IMR-90 (cell line): ENCODE measurements around the gene LAMA2. TPM values are rescaled to one million over a fixed set of nuclear protein-coding genes. Genes with fewer than 3 reads are reported as not detected.

ENCODE experiments used
- ATAC-seq: fragments of 200-7000 bp; cut with Tn5 transposase; 2 replicates; pipeline ENCODE4 v1.9.1; 2020; ENCODE audit warnings: low read depth, mild to moderate bottlenecking, moderate library complexity
- BruUV-seq: library from RNA; stranded (reverse); fragments of 400-500 nt; replicated peaks from 2 replicates; lab custom pipeline; 2021; lab: Mats Ljungman, UMichigan
- CTCF ChIA-PET: fragments of 300-600 bp; formaldehyde crosslinking; extraction: SDS; loops from one replicate; lab custom pipeline; 2021; ENCODE audit warnings: antibody characterized with exemption; lab: Yijun Ruan, JAX
- POLR2A ChIA-PET: fragments of 300-600 bp; sonication (Branson Sonifier 250); formaldehyde crosslinking; loops from one replicate; lab custom pipeline; 2022; ENCODE audit warnings: antibody characterized with exemption; ENCODE audit not compliant: unreplicated experiment; lab: Charles Lee
- DNase-seq: peaks from one replicate; pipeline ENCODE4 v3.0.0; 2013
- H2AFZ ChIP-seq: replicated peaks from 2 replicates; pipeline ENCODE3; 2013; ENCODE audit warnings: low read length, mild to moderate bottlenecking; ENCODE audit not compliant: poor library complexity
- H2AK5ac ChIP-seq: 2 replicates; pipeline ENCODE4 v1.6.1; 2013; ENCODE audit warnings: low read depth, low read length, inconsistent platforms
- H2AK9ac ChIP-seq: replicated peaks from 2 replicates; pipeline ENCODE3; 2013; ENCODE audit warnings: mild to moderate bottlenecking, low read depth, low read length, moderate library complexity; ENCODE audit not compliant: poor library complexity
- H2BK120ac ChIP-seq: 2 replicates; pipeline ENCODE4 v1.6.1; 2013; ENCODE audit warnings: low read depth, low read length, inconsistent platforms
- H2BK15ac ChIP-seq: 3 replicates; pipeline ENCODE4 v1.6.1; 2013; ENCODE audit warnings: low read depth, low read length, inconsistent platforms
- H2BK20ac ChIP-seq: 2 replicates; pipeline ENCODE4 v1.6.1; 2013; ENCODE audit warnings: low read depth, mild to moderate bottlenecking, inconsistent platforms, low read length, moderate library complexity
- H2BK5ac ChIP-seq: 2 replicates; pipeline ENCODE4 v1.6.1; 2013; ENCODE audit warnings: mild to moderate bottlenecking, low read depth, low read length, inconsistent platforms; ENCODE audit not compliant: poor library complexity, severe bottlenecking
- H3K14ac ChIP-seq: replicated peaks from 2 replicates; pipeline ENCODE4 v1.6.1; 2013; ENCODE audit warnings: low read depth, low read length, inconsistent platforms
- H3K18ac ChIP-seq: 2 replicates; pipeline ENCODE4 v1.6.1; 2013; ENCODE audit warnings: low read depth, low read length, control low read depth
- H3K23ac ChIP-seq: 2 replicates; pipeline ENCODE4 v1.6.1; 2013; ENCODE audit warnings: low read depth, low read length, inconsistent platforms
- H3K27ac ChIP-seq: 2 replicates; pipeline ENCODE4 v1.5.1; 2013; ENCODE audit warnings: mild to moderate bottlenecking, control low read depth, low read length; ENCODE audit not compliant: insufficient read depth
- H3K27me3 ChIP-seq: 2 replicates; pipeline ENCODE4 v1.6.1; 2013; ENCODE audit warnings: low read length; ENCODE audit not compliant: control insufficient read depth, insufficient read depth
- H3K36me3 ChIP-seq: 2 replicates; pipeline ENCODE4 v1.6.1; 2013; ENCODE audit warnings: low read length, mixed read lengths; ENCODE audit not compliant: control insufficient read depth, insufficient read depth
- H3K4ac ChIP-seq: 2 replicates; pipeline ENCODE4 v1.6.1; 2013; ENCODE audit warnings: low read depth, low read length, inconsistent platforms
- H3K4me1 ChIP-seq: 2 replicates; pipeline ENCODE4 v1.6.1; 2013; ENCODE audit warnings: low read length, mixed read lengths; ENCODE audit not compliant: control insufficient read depth, insufficient read depth
- H3K4me2 ChIP-seq: 2 replicates; pipeline ENCODE4 v1.6.1; 2013; ENCODE audit warnings: low read depth, mild to moderate bottlenecking, control low read depth, low read length, moderate library complexity
- H3K4me3 ChIP-seq: 2 replicates; pipeline ENCODE4 v1.5.1; 2013; ENCODE audit warnings: low read depth, mild to moderate bottlenecking, control low read depth, low read length, moderate library complexity; ENCODE audit not compliant: insufficient read depth
- H3K56ac ChIP-seq: 2 replicates; pipeline ENCODE4 v1.6.1; 2013; ENCODE audit warnings: low read length, inconsistent platforms; ENCODE audit not compliant: insufficient read depth; ENCODE audit errors: extremely low read depth
- H3K79me1 ChIP-seq, 2 experiments: 2 replicates each; pipeline ENCODE4 v1.6.1; 2013; ENCODE audit warnings: low read length in 2 of 2, inconsistent platforms in 1 of 2, low read depth in 1 of 2
- H3K9ac ChIP-seq: 2 replicates; pipeline ENCODE4 v1.6.1; 2013; ENCODE audit warnings: low read depth, low read length, control low read depth
- H3K9me1 ChIP-seq: 2 replicates; pipeline ENCODE4 v1.6.1; 2013; ENCODE audit warnings: low read length, inconsistent platforms; ENCODE audit not compliant: insufficient read depth
- H3K9me3 ChIP-seq: 2 replicates; pipeline ENCODE4 v1.6.1; 2013; ENCODE audit warnings: low read length; ENCODE audit not compliant: control insufficient read depth, insufficient read depth
- H4K20me1 ChIP-seq: 2 replicates; pipeline ENCODE4 v1.6.1; 2013; ENCODE audit warnings: low read length, inconsistent platforms; ENCODE audit not compliant: insufficient read depth
- H4K5ac ChIP-seq: 2 replicates; pipeline ENCODE4 v1.6.1; 2013; ENCODE audit warnings: mild to moderate bottlenecking, low read depth, low read length, control low read depth
- H4K8ac ChIP-seq, 2 experiments: 2 replicates each; pipeline ENCODE4 v1.6.1; 2013; ENCODE audit warnings: low read depth in 2 of 2, low read length in 2 of 2, control low read depth in 1 of 2, inconsistent platforms in 1 of 2
- H4K91ac ChIP-seq: 2 replicates; pipeline ENCODE4 v1.6.1; 2013; ENCODE audit warnings: low read depth, low read length, inconsistent platforms; ENCODE audit not compliant: insufficient read depth
- BHLHE40 ChIP-seq: fragments of 150-350 bp; IDR thresholded peaks from 2 replicates; pipeline ENCODE4 v1.6.1; 2016; ENCODE audit warnings: mild to moderate bottlenecking, low read depth, low read length
- MAZ ChIP-seq: IDR thresholded peaks from 2 replicates; pipeline ENCODE4 v1.6.1; 2012; ENCODE audit warnings: low read depth, mild to moderate bottlenecking, low read length, improper control_type of control experiment, moderate library complexity, borderline replicate concordance
- POLR2A ChIP-seq: IDR thresholded peaks from 2 replicates; pipeline ENCODE4 v1.6.1; 2012; ENCODE audit warnings: mild to moderate bottlenecking, low read depth, low read length
- WGBS, 2 experiments: methylation state at CpG; one replicate each; pipeline versions ENCODE4 v1.1.5 to v1.1.7; 2013; ENCODE audit warnings: missing lambda C conversion rate in 2 of 2; ENCODE audit not compliant: insufficient read length in 1 of 2; ENCODE audit errors: extremely low coverage in 2 of 2; 5-methylcytosine and 5-hydroxymethylcytosine counted together
- dilution Hi-C: fragments of 300-500 bp; cut with HindIII; formaldehyde crosslinking; loops from one replicate; pipeline ENCODE4 v1.14.3; 2018; ENCODE audit warnings: low sequenced_read_pairs; ENCODE audit not compliant: unreplicated experiment
- in situ Hi-C: fragments of 300-500 bp; cut with MboI; formaldehyde crosslinking; loops from 3 replicates; pipeline ENCODE4 v1.14.3; 2019; ENCODE audit warnings: low sequenced_read_pairs, inconsistent platforms, mixed read lengths
- intact Hi-C: fragments of 100-400 bp; cut with micrococcal nuclease; formaldehyde crosslinking; loops from 2 replicates; pipeline ENCODE4 v1.10.0; 2022
- polyA plus RNA-seq, 3 experiments: library from polyadenylated mRNA; depleted of rRNA; stranded (reverse); fragments of >200 nt; gene quantifications; 2 replicates each; pipeline ENCODE4 v1.2.3, GENCODE V29; 2012; ENCODE audit warnings: low replicate concordance in 1 of 3
- total RNA-seq: library from RNA; depleted of rRNA; stranded (reverse); fragments of >200 nt; gene quantifications from 2 replicates; pipeline ENCODE4 v1.2.3, GENCODE V29; 2012

The LAMA2 gene
- total and polyA plus RNA-seq, 2 of the 4 experiments (the other 2 are of a cell fraction), result 9.9 to 13.3 TPM

DNA sequence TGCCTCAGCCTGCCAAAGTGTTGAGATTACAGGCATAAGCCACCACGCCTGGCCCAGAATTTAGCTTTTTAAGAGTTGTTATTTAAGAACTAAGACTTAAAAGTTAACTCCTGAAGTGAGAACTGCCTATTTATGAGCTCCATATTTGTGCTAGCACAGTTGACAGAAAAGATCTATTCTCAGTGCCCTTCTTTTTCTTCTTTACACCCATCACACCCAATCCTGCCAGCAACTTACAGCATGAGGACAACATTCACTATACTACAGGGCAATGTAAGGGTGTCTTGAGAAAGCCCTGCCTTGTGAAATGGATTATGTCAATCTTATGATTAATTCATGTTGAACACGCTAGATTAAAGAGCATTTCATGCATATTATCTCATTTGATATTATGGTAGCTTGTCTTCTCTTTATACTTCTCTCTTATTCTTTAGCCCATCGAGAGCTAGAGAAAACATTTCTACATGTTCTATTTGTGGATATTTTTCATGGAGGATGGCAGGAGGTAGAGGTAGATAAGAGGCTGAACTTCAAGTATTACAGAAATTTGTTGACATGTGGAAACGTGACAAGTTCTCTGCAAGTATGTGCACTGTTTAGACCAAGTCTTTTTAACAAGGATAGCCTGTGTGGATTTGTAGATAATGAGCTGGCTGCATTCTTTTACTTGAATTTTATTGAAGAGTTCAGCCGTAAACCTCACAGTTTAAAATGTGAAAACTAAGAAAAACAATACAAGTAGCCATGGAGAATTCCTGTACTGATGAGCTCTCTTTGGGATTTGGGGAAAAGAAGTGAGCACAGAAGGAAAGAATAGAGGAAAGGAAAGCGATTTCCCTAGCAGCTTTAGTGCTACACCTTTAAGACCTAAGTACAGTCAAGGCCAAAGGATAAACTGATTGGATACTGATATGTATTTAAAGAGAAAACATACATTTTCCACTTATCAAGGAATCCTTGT is 614.8 kb downstream of the LAMA2 start:
- peak overlapping the region in 1 of 2 experiments; percentile 61; a peak in 2 of 4 replicates for H4K8ac ChIP-seq
- POLR2A ChIA-PET, result no interaction called here
- 100% methylated on average over 1 of the region's 6 CpGs; no CpG with 5 or more reads in 1 of the 2 experiments for WGBS, 2 experiments
- H3K23ac ChIP-seq, result no peak overlapping the region
- H3K4me1 ChIP-seq, result peaks cover 17% of the 10 kb centered on the region
- intact Hi-C loops, result no loop called here
- BruUV-seq, result no TSS peak
- no peak overlapping the region for H3K4me3 ChIP-seq
- H3K9ac ChIP-seq, result no peak overlapping the region; the same call in 1 of the 2 replicates
- H2BK5ac ChIP-seq, result peak overlapping the region; percentile 60
- no peaks in the 10 kb centered on the region for H3K27me3 ChIP-seq
- no peak overlapping the region for H3K27ac ChIP-seq
- peak overlapping the region; percentile 47; the same call in 1 of the 2 replicates for H2BK120ac ChIP-seq
- no peaks in the 10 kb centered on the region for H3K9me3 ChIP-seq
- dilution Hi-C loops, result no loop called here
- H3K36me3 ChIP-seq, result no peaks in the 10 kb centered on the region
- peak overlapping the region; percentile 28; the same call in 1 of the 3 replicates for H2BK15ac ChIP-seq
- in situ Hi-C loops, result loop anchor here (10.0 kb wide), 2 partner anchors 267 to 527 kb away; no protein-coding TSS in a partner anchor
- no peaks in the 10 kb centered on the region; a peak in 1 of 4 replicates for H3K79me1 ChIP-seq
- H3K4me2 ChIP-seq, result peak overlapping the region; percentile 44; the same call in 1 of the 2 replicates
- H4K5ac ChIP-seq, result no peak overlapping the region
- peak; percentile 14 for DNase-seq
- H4K20me1 ChIP-seq, result no peaks in the 10 kb centered on the region
- no peak overlapping the region for H2AFZ ChIP-seq
- H2BK20ac ChIP-seq, result no peak overlapping the region
- peak overlapping the region; percentile 7; the same call in 1 of the 2 replicates for H3K4ac ChIP-seq
- CTCF ChIA-PET, result interaction anchor here (0.6 to 1.7 kb wide), 3 partner anchors 69 to 225 kb away, joined by 3 to 7 read pairs (median 4); no protein-coding TSS in a partner anchor
- H4K91ac ChIP-seq, result no peak overlapping the region
- peak; percentile 62; the same call in 1 of the 2 replicates for TF ChIP-seq BHLHE40
- no peak for TF ChIP-seq MAZ
- TF ChIP-seq POLR2A, result no peak
- no peak overlapping the region for H2AK9ac ChIP-seq
- no peak overlapping the region for H3K56ac ChIP-seq
- H3K9me1 ChIP-seq, result no peaks in the 10 kb centered on the region; the same call in 1 of the 2 replicates
- ATAC-seq, result peak; percentile 19; the same call in 1 of the 2 replicates
- no peak overlapping the region for H3K14ac ChIP-seq
- peak overlapping the region; percentile 40; the same call in 1 of the 2 replicates for H2AK5ac ChIP-seq
- peak overlapping the region; percentile 43; the same call in 1 of the 2 replicates for H3K18ac ChIP-seq
